ENCODE results near the gene NCAPH2.
A peak's percentile ranks its signal among the peaks of the same experiment; 100 is the strongest.

The NCAPH2 gene

GRCh38 chr22:50525104-50525857 is 17.3 kb downstream of the NCAPH2 start, which contains the start of gene SCO2:
Gene SCO2, minus strand, starts transcription at chr22:50525598. Its CDS starts 1,187 bp downstream, at chr22:50524411.
- peak within 1 kb of the TSS; percentile 87 for H3K27ac Mint-ChIP-seq
- peaks cover 33% of the 10 kb centered on the region for H3K4me1 Mint-ChIP-seq
- DNase-seq (peak; percentile 99), ATAC-seq (peak; percentile 60)
- H3K9me3 Mint-ChIP-seq: no peaks in the 10 kb centered on the region
- peaks cover 17% of the 10 kb centered on the region for H3K36me3 Mint-ChIP-seq (ENCODE audit: low read depth)
- no peaks in the 10 kb centered on the region for H3K27me3 Mint-ChIP-seq
- H3K4me3 Mint-ChIP-seq: peak within 1 kb of the TSS; percentile 88

- ATAC-seq (no peak), DNase-seq (no peak)
- Mint-ChIP-seq H3K27ac (peak overlapping the region; percentile 79), H3K4me3 (peak overlapping the region; percentile 88), H3K4me1 (peaks cover 33% of the 10 kb centered on the region), H3K27me3 (no peaks in the 10 kb centered on the region), H3K9me3 (no peaks in the 10 kb centered on the region), H3K36me3 (ENCODE audit: low read depth) (peaks cover 17% of the 10 kb centered on the region)
Observed at GRCh38 chr22:50525858-50526107, 17.8 kb downstream of the NCAPH2 start.

GRCh38 chr22:50526108-50526833 is 18.2 kb downstream of the NCAPH2 start:
- Mint-ChIP-seq H3K4me3 (peak overlapping the region; percentile 79), H3K36me3 (ENCODE audit: low read depth) (peaks cover 14% of the 10 kb centered on the region), H3K27ac (peak overlapping the region; percentile 81), H3K9me3 (no peaks in the 10 kb centered on the region), H3K4me1 (peaks cover 35% of the 10 kb centered on the region), H3K27me3 (no peaks in the 10 kb centered on the region)
- DNase-seq (peak; percentile 91), ATAC-seq (peak; percentile 33)

GRCh38 chr22:50526834-50527801 is 19.1 kb downstream of the NCAPH2 start:
- ATAC-seq (peak; percentile 8), DNase-seq (peak; percentile 68)
- H3K27ac Mint-ChIP-seq: peak overlapping the region; percentile 81
- H3K36me3 Mint-ChIP-seq (ENCODE audit: low read depth): peaks cover 14% of the 10 kb centered on the region
- H3K4me1 Mint-ChIP-seq: peaks cover 35% of the 10 kb centered on the region
- H3K9me3 Mint-ChIP-seq: no peaks in the 10 kb centered on the region
- H3K4me3 Mint-ChIP-seq: peak overlapping the region; percentile 79
- no peaks in the 10 kb centered on the region for H3K27me3 Mint-ChIP-seq

GRCh38 chr22:50527921-50528681 is 20.1 kb downstream of the NCAPH2 start:
- Mint-ChIP-seq H3K9me3 (no peaks in the 10 kb centered on the region), H3K4me1 (peaks cover 42% of the 10 kb centered on the region), H3K27ac (peak overlapping the region; percentile 81), H3K27me3 (no peaks in the 10 kb centered on the region), H3K36me3 (ENCODE audit: low read depth) (peaks cover 14% of the 10 kb centered on the region), H3K4me3 (peak overlapping the region; percentile 79)
- ATAC-seq (no peak), DNase-seq (no peak)

- Mint-ChIP-seq H3K27ac (peak overlapping the region; percentile 69), H3K4me1 (peaks cover 43% of the 10 kb centered on the region), H3K36me3 (ENCODE audit: low read depth) (peaks cover 12% of the 10 kb centered on the region), H3K27me3 (no peaks in the 10 kb centered on the region), H3K9me3 (no peaks in the 10 kb centered on the region), H3K4me3 (peak overlapping the region; percentile 79)
- DNase-seq (no peak), ATAC-seq (no peak)
Observed at GRCh38 chr22:50528682-50529415, 20.8 kb downstream of the NCAPH2 start.

GRCh38 chr22:50529416-50529896 is 21.4 kb downstream of the NCAPH2 start:
- ATAC-seq: no peak
- H3K4me1 Mint-ChIP-seq: peaks cover 44% of the 10 kb centered on the region
- no peaks in the 10 kb centered on the region for H3K27me3 Mint-ChIP-seq
- peaks cover 9% of the 10 kb centered on the region for H3K36me3 Mint-ChIP-seq (ENCODE audit: low read depth)
- peak overlapping the region; percentile 79 for H3K4me3 Mint-ChIP-seq
- DNase-seq: no peak
- no peaks in the 10 kb centered on the region for H3K9me3 Mint-ChIP-seq
- H3K27ac Mint-ChIP-seq: no peak overlapping the region

- ATAC-seq (peak; percentile 18), DNase-seq (peak; percentile 83)
- no peaks in the 10 kb centered on the region for H3K27me3 Mint-ChIP-seq
- peaks cover 42% of the 10 kb centered on the region for H3K4me1 Mint-ChIP-seq
- peaks cover 5% of the 10 kb centered on the region for H3K36me3 Mint-ChIP-seq (ENCODE audit: low read depth)
- peak within 1 kb of the TSS; percentile 94 for H3K27ac Mint-ChIP-seq
- no peaks in the 10 kb centered on the region for H3K9me3 Mint-ChIP-seq
- H3K4me3 Mint-ChIP-seq: peak within 1 kb of the TSS; percentile 88
Observed at GRCh38 chr22:50529897-50530579, 22.0 kb downstream of the NCAPH2 start, which contains the start of gene TYMP. Gene TYMP, minus strand, starts transcription at chr22:50530012. Its CDS starts 303 bp downstream, at chr22:50529709.

GRCh38 chr22:50530580-50530876 is 22.5 kb downstream of the NCAPH2 start:
- Mint-ChIP-seq H3K9me3 (no peaks in the 10 kb centered on the region), H3K27me3 (no peaks in the 10 kb centered on the region), H3K36me3 (ENCODE audit: low read depth) (peaks cover 5% of the 10 kb centered on the region), H3K4me1 (peaks cover 45% of the 10 kb centered on the region), H3K27ac (peak overlapping the region; percentile 94), H3K4me3 (peak overlapping the region; percentile 88)
- no peak for DNase-seq
- ATAC-seq: no peak

GRCh38 chr22:50530877-50531545 is 23.0 kb downstream of the NCAPH2 start:
- peaks cover 45% of the 10 kb centered on the region for H3K4me1 Mint-ChIP-seq
- peak overlapping the region; percentile 88 for H3K4me3 Mint-ChIP-seq
- no peaks in the 10 kb centered on the region for H3K27me3 Mint-ChIP-seq
- H3K36me3 Mint-ChIP-seq (ENCODE audit: low read depth): peaks cover 5% of the 10 kb centered on the region
- peak; percentile 89 for DNase-seq
- no peaks in the 10 kb centered on the region for H3K9me3 Mint-ChIP-seq
- H3K27ac Mint-ChIP-seq: peak overlapping the region; percentile 94
- ATAC-seq: peak; percentile 55

- H3K27ac Mint-ChIP-seq: peak overlapping the region; percentile 94
- no peaks in the 10 kb centered on the region for H3K27me3 Mint-ChIP-seq
- peaks cover 5% of the 10 kb centered on the region for H3K36me3 Mint-ChIP-seq (ENCODE audit: low read depth)
- ATAC-seq (peak; percentile 44), DNase-seq (peak; percentile 79)
- H3K4me3 Mint-ChIP-seq: peak overlapping the region; percentile 88
- no peaks in the 10 kb centered on the region for H3K9me3 Mint-ChIP-seq
- H3K4me1 Mint-ChIP-seq: peaks cover 45% of the 10 kb centered on the region
Observed at GRCh38 chr22:50531546-50531961, 23.5 kb downstream of the NCAPH2 start.

GRCh38 chr22:50531962-50532674 is 24.1 kb downstream of the NCAPH2 start:
- Mint-ChIP-seq H3K4me1 (peaks cover 44% of the 10 kb centered on the region), H3K4me3 (peak overlapping the region; percentile 88)

More at GRCh38 chr22:50531962-50532674, 24.1 kb downstream of the NCAPH2 start:
- Mint-ChIP-seq H3K9me3 (no peaks in the 10 kb centered on the region), H3K36me3 (ENCODE audit: low read depth) (peaks cover 5% of the 10 kb centered on the region), H3K27me3 (no peaks in the 10 kb centered on the region), H3K27ac (peak overlapping the region; percentile 78)
- DNase-seq: no peak
- ATAC-seq: no peak

Data from activated naive CD8-positive, alpha-beta T cell treated with anti-CD3 and anti-CD28 coated beads, Interleukin-2, amount 50 U/mL, for 24 hours (primary cell).